GM13977 (cell line): ENCODE results near the gene KCNK2.

ENCODE experiments used
- DNase-seq: peaks from one replicate; pipeline ENCODE4 v3.0.0; 2012; ENCODE audit warnings: low spot score
- in situ Hi-C: fragments of 300-500 bp; cut with MboI; formaldehyde crosslinking; loops from one replicate; pipeline ENCODE4 v1.12.0; 2022; ENCODE audit warnings: low sequenced_read_pairs, low pct_unique_long_range_greater_than_20kb, mixed read lengths, inconsistent platforms; ENCODE audit not compliant: unreplicated experiment
- TF ChIP-seq, protein P1 (sequence below): IDR thresholded peaks from 2 replicates; pipeline ENCODE4 v1.5.1; 2012; ENCODE audit warnings: mild to moderate bottlenecking, control low read depth; ENCODE audit not compliant: insufficient read depth; ENCODE audit errors: extremely low read depth, missing control alignments

Gene KCNK2

DNA sequence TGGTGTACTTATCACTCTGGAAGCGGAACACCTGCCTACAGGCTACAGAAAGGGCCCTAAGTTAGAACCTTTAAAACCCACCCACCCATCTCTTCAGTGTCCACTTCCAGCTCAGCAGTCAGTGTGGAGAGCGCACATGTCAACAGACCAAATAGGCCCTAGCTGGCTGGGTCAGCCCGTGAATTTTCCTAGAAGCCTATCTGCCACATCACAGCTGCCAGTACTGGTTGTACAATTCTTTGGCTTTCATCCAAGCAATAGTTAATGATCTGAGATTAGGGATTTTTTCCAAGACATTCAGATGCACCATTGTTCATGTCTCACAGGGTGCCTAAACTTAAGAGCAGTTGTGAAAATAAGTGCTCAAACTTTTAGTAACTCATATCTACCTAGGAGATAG, 197.1 kb downstream of the KCNK2 start:
- in situ Hi-C loops = no loop called here
- DNase-seq = no peak
- TF ChIP-seq, protein P1, sequence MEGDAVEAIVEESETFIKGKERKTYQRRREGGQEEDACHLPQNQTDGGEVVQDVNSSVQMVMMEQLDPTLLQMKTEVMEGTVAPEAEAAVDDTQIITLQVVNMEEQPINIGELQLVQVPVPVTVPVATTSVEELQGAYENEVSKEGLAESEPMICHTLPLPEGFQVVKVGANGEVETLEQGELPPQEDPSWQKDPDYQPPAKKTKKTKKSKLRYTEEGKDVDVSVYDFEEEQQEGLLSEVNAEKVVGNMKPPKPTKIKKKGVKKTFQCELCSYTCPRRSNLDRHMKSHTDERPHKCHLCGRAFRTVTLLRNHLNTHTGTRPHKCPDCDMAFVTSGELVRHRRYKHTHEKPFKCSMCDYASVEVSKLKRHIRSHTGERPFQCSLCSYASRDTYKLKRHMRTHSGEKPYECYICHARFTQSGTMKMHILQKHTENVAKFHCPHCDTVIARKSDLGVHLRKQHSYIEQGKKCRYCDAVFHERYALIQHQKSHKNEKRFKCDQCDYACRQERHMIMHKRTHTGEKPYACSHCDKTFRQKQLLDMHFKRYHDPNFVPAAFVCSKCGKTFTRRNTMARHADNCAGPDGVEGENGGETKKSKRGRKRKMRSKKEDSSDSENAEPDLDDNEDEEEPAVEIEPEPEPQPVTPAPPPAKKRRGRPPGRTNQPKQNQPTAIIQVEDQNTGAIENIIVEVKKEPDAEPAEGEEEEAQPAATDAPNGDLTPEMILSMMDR = no peak

DNA sequence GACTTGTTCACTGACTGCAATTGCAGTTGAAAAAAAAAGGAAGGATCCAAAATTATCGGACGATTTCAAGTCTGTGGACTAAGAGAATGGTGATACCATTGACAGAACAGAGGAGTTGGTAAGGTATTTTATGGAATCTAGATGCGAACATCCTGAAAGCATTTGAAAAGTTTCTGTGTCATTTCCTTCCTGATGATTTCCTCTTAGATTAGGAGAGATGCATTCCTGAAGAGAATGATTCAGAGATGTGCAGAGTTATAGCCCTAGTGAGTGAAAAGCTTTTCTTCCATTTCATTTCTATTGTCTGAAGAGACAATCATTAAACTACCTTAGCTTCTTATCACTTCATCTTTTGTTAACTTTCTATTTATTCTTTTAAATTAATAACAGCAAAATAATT, 200.0 kb downstream of the KCNK2 start:
- no peak for DNase-seq
- TF ChIP-seq, protein P1 = no peak
- in situ Hi-C loops = no loop called here

DNA sequence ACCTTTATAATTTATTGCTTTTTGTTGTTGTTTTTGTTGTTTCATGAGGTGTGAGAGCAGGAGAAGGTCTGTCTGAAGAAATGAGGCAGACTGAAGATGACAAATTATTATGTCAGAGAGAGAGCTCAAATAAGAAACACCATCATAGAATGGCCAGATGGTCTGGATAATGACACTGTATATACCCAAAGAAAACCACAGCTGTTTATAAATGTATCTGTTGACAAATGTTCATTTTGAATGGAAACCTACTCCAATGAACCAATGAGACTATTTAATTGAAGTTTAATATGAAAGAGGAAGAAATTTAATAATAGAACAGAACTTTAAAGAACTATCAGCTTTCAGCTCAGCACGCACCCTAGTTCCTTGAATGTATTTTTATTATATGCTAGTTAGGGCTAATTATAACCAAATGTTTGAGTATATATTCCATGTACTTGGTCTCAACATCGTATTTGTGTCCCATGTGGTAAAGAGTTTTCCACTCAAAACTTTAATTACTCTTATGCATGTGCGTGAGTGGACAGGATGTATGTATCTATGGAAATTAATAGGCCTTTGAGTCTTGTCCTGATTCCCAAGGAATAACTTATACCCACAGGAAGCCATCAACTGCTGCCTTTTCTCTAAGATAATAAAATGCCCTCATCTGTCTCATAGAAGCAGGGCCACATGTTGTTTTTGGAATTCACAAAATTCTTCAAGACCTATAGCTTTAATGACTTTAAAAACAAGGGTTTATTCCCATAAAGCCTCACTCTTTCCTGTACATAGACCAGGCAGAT, 202.7 kb downstream of the KCNK2 start:
- TF ChIP-seq, protein P1 = no peak
- no peak for DNase-seq
- in situ Hi-C loops = no loop called here
